Common myeloid progenitor, CD34-positive (primary cell): Measurements from ENCODE around the gene RAD51B.
"Not testable (repeated sequence)": the region's sequence is repeated elsewhere in the genome, so short reads cannot be mapped to it uniquely, and the experiment has no call there.

Experiments used
- CTCF ChIA-PET: fragments of 350-600 bp; sonication (Branson Sonifier 250); formaldehyde crosslinking; loops from one replicate; lab custom pipeline; 2021; ENCODE audit warnings: antibody characterized with exemption; lab: Charles Lee
- POLR2A ChIA-PET: fragments of 350-600 bp; sonication (Branson Sonifier 250); formaldehyde crosslinking; loops from one replicate; lab custom pipeline; 2021; ENCODE audit warnings: antibody characterized with exemption; lab: Charles Lee
- DNase-seq, 3 donors: peaks; one replicate each; pipeline versions ENCODE4 v3.0.0 to v3.0.0-alpha.2; 2013
- H3K27ac ChIP-seq, 2 experiments: 1 replicate in 1 of 2; 2 replicates in 1 of 2; pipeline ENCODE4 v1.7.0; 2013; ENCODE audit warnings: inconsistent platforms in 2 of 2, low read length in 2 of 2, mild to moderate bottlenecking in 2 of 2, low read depth in 1 of 2, moderate library complexity in 1 of 2; ENCODE audit not compliant: severe bottlenecking in 2 of 2, insufficient read depth in 1 of 2, poor library complexity in 1 of 2
- H3K27me3 ChIP-seq, 5 experiments: replicated peaks in 2 of 5; 1 replicate in 3 of 5; 2 replicates in 2 of 5; pipeline versions ENCODE4 v1.6.1 to v1.7.0; 2013; ENCODE audit warnings: low read length in 4 of 5, mild to moderate bottlenecking in 2 of 5, moderate library complexity in 2 of 5, inconsistent platforms in 1 of 5; ENCODE audit not compliant: insufficient read depth in 5 of 5, control insufficient read depth in 4 of 5
- H3K36me3 ChIP-seq, 4 experiments: 1 replicate in 2 of 4; 2 replicates in 2 of 4; pipeline versions ENCODE4 v1.6.1 to v1.7.0; 2013; ENCODE audit warnings: low read length in 3 of 4, control low read depth in 1 of 4, mild to moderate bottlenecking in 1 of 4; ENCODE audit not compliant: control insufficient read depth in 4 of 4, insufficient read depth in 4 of 4
- H3K4me1 ChIP-seq, 4 experiments: 1 replicate in 3 of 4; 2 replicates in 1 of 4; pipeline versions ENCODE4 v1.6.1 to v1.7.1; 2013; ENCODE audit warnings: low read length in 3 of 4, mild to moderate bottlenecking in 3 of 4, control low read depth in 1 of 4, inconsistent platforms in 1 of 4, moderate library complexity in 1 of 4; ENCODE audit not compliant: control insufficient read depth in 4 of 4, insufficient read depth in 4 of 4; ENCODE audit errors: control extremely low read depth in 1 of 4
- H3K4me3 ChIP-seq, 7 experiments: 1 replicate in 4 of 7; 2 replicates in 3 of 7; pipeline versions ENCODE4 v1.5.1 to v1.7.0; 2013; ENCODE audit warnings: mild to moderate bottlenecking in 7 of 7, low read length in 6 of 7, moderate library complexity in 6 of 7, inconsistent platforms in 2 of 7, low read depth in 2 of 7, control low read depth in 1 of 7; ENCODE audit not compliant: insufficient read depth in 4 of 7, control insufficient read depth in 1 of 7; ENCODE audit errors: extremely low read depth in 1 of 7
- H3K9me3 ChIP-seq, 5 experiments: 1 replicate in 4 of 5; 2 replicates in 1 of 5; pipeline versions ENCODE4 v1.6.1 to v1.7.1; 2013; ENCODE audit warnings: low read length in 4 of 5, mild to moderate bottlenecking in 2 of 5, inconsistent platforms in 1 of 5, low read depth in 1 of 5, moderate library complexity in 1 of 5; ENCODE audit not compliant: control insufficient read depth in 4 of 5, insufficient read depth in 2 of 5; ENCODE audit errors: control extremely low read depth in 1 of 5
- WGBS: methylation state at CpG from one replicate; pipeline ENCODE4 v1.1.5; 2013; ENCODE audit not compliant: insufficient coverage; 5-methylcytosine and 5-hydroxymethylcytosine counted together

Gene RAD51B

DNA sequence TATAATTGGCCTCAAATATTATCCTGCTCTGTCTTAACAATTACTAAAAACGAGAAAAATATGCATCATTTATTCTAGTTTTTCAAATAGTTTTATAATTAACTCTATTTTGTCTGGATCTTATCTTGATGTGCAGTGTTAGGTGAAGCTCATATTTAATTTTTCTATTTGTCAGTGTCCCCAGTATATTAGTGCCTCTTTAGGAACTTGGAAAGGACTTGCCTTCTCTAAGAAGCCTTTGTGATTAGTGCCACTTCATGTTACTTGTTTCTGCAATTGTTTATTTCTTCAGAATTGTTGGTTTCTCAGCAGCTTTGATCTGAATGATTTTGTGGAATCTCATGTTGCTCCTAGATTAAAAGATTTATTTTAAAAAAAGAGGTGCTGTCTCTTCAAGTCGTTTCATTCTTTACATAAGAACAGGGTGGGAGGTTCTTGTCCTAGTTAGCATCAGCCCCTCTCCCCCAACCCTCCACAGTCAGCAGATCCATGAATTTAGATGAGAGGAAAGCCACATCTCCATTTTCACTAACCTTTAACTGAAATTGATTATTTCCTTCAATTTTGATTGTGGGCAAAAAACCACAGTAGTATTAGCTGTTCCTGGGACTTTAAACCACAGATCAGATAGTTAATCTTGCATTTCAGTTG is 434.4 kb downstream of the RAD51B start:
- H3K4me3 ChIP-seq = no peak overlapping the region
- POLR2A ChIA-PET = no interaction called here
- DNase-seq = no peak
- peaks cover 0 to 21% (median 9%) of the 10 kb centered on the region in 4 experiments for H3K4me1 ChIP-seq
- H3K9me3 ChIP-seq = no peaks in the 10 kb centered on the region
- H3K27me3 ChIP-seq = no peaks in the 10 kb centered on the region
- CTCF ChIA-PET = interaction anchor here (0.6 to 1.8 kb wide), 5 partner anchors 29 to 566 kb away, joined by 3 to 8 read pairs (median 3); no protein-coding TSS in a partner anchor
- H3K36me3 ChIP-seq = no peaks in the 10 kb centered on the region
- no peak overlapping the region for H3K27ac ChIP-seq
- 60% methylated on average over 1 of the region's 2 CpGs for WGBS

DNA sequence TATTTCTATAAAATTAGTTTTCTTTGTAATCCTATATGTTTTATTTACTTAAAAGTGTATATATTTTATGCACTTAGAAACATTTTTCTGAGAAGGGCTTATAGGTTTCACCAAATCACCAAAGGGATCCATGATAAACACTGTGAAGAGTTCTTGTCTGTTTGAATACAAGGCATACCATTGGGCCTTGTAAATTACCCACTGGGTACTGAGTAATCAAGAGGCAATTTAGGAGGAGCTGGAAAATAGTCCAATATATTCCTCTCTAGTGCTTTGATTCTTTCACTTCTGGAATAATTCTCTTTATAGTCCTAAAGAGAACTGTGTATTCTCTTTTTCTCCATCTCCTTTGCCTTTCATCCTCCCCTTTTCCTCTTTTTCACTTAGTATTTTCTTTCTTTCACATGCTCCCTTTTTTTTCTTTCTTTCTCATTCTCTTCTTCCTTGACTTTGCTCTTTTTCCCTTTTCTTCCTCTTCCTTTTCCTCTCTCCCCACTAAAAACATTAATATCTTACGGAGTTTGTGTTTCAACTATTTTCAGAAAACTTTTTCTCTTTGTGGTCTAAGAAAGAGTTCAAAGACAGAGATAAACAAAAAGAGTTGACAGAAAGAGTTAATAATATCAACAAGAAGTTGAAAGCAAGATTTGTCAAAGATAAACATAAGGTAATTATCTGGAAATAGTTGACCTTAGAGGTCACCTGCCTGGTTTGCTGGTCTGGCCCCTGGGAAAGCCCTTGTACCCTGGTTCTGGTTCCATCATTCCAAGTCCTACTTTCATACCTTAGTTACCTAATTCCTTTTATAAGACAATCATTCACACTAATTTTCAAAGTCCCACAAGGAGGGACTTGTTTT is 435.3 kb downstream of the RAD51B start:
- WGBS = no CpG with 5 or more reads among the region's 1 CpG
- ChIA-PET POLR2A (no interaction called here), CTCF (interaction anchor here (1.6 kb wide), 1 partner anchor 533 kb away, joined by 8 read pairs; no protein-coding TSS in a partner anchor)
- Histone ChIP-seq H3K4me3 (no peak overlapping the region), H3K27ac (no peak overlapping the region), H3K36me3 (no peaks in the 10 kb centered on the region), H3K9me3 (no peaks in the 10 kb centered on the region), H3K27me3 (no peaks in the 10 kb centered on the region), H3K4me1 (peaks cover 0 to 18% (median 9%) of the 10 kb centered on the region in 4 experiments)
- DNase-seq = no peak

- Histone ChIP-seq H3K27ac (no peak overlapping the region), H3K9me3 (no peaks in the 10 kb centered on the region), H3K4me1 (peaks cover 4 to 15% (median 4%) of the 10 kb centered on the region in 4 experiments), H3K36me3 (no peaks in the 10 kb centered on the region), H3K4me3 (no peak overlapping the region), H3K27me3 (no peaks in the 10 kb centered on the region)
- no peak for DNase-seq
- ChIA-PET POLR2A (no interaction called here), CTCF (interaction anchor here (0.9 to 1.3 kb wide), 2 partner anchors 16 to 541 kb away, joined by 3 read pairs; no protein-coding TSS in a partner anchor)
- no CpG with 5 or more reads among the region's 1 CpG for WGBS
Observed at GRCh38 chr14:68255693-68256178, 436.2 kb downstream of the RAD51B start.

DNA sequence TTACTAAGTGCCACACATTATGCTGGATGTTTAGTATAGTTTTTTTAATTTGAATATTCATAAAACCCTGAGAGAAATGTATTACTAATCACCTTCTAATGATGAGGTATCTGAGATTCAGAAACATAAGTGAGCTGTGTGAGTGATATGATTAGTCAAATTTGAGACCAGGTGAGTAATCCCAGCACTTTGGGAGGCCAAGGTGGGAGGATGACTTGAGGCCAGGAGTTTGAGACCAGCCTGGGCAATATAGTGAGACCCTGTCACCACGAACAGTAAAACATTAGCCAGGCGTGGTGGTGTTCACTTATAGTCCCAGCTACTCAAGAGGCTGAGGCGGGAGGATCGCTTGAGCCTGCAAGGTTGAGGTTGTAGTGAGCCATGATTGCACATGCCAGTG is 438.4 kb downstream of the RAD51B start:
- Histone ChIP-seq H3K9me3 (no peaks in the 10 kb centered on the region), H3K4me3 (no peak overlapping the region), H3K36me3 (no peaks in the 10 kb centered on the region), H3K27ac (no peak overlapping the region), H3K27me3 (no peaks in the 10 kb centered on the region), H3K4me1 (peaks cover 5 to 25% (median 16%) of the 10 kb centered on the region in 4 experiments)
- CTCF ChIA-PET = interaction anchor here (3.5 kb wide), 1 partner anchor 8 kb away, joined by 22 read pairs; no protein-coding TSS in a partner anchor
- DNase-seq = no peak
- POLR2A ChIA-PET = no interaction called here
- WGBS = 100% methylated on average over 2 of the region's 4 CpGs

DNA sequence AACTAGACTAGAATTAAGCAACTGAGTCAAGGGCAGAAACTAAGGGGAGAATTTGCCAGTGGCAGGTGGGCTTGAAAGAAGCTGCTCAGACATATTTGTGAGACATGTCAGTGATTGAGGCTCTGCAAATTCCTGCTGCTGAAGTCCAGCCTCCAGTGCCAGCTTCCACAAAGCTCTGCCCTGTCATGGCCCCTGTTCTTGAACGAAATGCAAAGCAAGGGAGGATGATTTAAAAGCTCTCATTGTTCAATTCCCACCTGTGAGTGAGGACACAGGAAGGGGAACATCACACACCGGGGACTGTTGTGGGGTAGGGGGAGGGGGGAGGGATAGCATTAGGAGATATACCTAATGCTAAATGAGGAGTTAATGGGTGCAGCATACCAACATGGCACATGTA is 439.4 kb downstream of the RAD51B start:
- not testable (repeated sequence) for H3K36me3 ChIP-seq, H3K4me3 ChIP-seq, DNase-seq, H3K9me3 ChIP-seq, H3K27me3 ChIP-seq, H3K27ac ChIP-seq
- peaks cover 5 to 25% (median 16%) of the 10 kb centered on the region in 4 experiments for H3K4me1 ChIP-seq
- CTCF ChIA-PET = interaction anchor here (0.9 to 3.5 kb wide), 5 partner anchors 8 to 530 kb away, joined by 3 to 22 read pairs (median 4); no protein-coding TSS in a partner anchor
- WGBS = 80% methylated on average over 1 of the region's 2 CpGs
- POLR2A ChIA-PET = interaction anchor here (0.8 kb wide), 1 partner anchor 197 kb away, joined by 3 read pairs; no protein-coding TSS in a partner anchor

- H3K9me3 ChIP-seq = no peaks in the 10 kb centered on the region
- no peaks in the 10 kb centered on the region for H3K27me3 ChIP-seq
- ChIA-PET CTCF (interaction anchor here (1.0 to 3.5 kb wide), 5 partner anchors 10 to 530 kb away, joined by 3 to 22 read pairs (median 4); no protein-coding TSS in a partner anchor), POLR2A (interaction anchor here (0.8 kb wide), 1 partner anchor 12 kb away, joined by 3 read pairs; no protein-coding TSS in a partner anchor)
- no peak overlapping the region for H3K27ac ChIP-seq
- DNase-seq = no peak
- H3K36me3 ChIP-seq = no peaks in the 10 kb centered on the region
- no peak overlapping the region for H3K4me3 ChIP-seq
- WGBS = 100% methylated on average over 1 of the region's 2 CpGs
- peaks cover 5 to 25% (median 16%) of the 10 kb centered on the region in 4 experiments for H3K4me1 ChIP-seq
Observed at GRCh38 chr14:68260121-68260520, 440.5 kb downstream of the RAD51B start.
